ENCODE measurements around the gene CCPG1.

DNA sequence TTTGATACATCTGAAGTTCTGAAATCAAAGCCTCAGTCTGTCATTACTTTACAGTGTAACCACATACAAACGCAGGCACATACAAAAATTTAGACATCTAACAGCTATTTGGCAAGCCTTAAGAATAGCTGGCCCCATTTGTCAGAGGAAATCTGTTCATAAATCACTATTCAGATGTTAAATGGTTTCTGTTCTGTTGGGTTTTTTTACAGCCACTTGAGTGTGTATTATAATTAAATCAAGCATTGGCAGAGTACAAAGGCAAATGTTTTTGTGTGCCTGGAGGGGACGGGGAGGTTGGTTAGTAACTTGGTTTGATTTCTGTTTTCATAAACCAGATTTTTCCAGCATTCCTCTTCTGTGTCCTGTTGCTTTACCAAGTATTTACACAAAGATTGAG is 65.0 kb downstream of the CCPG1 start:
- TF ChIP-seq, protein P1, sequence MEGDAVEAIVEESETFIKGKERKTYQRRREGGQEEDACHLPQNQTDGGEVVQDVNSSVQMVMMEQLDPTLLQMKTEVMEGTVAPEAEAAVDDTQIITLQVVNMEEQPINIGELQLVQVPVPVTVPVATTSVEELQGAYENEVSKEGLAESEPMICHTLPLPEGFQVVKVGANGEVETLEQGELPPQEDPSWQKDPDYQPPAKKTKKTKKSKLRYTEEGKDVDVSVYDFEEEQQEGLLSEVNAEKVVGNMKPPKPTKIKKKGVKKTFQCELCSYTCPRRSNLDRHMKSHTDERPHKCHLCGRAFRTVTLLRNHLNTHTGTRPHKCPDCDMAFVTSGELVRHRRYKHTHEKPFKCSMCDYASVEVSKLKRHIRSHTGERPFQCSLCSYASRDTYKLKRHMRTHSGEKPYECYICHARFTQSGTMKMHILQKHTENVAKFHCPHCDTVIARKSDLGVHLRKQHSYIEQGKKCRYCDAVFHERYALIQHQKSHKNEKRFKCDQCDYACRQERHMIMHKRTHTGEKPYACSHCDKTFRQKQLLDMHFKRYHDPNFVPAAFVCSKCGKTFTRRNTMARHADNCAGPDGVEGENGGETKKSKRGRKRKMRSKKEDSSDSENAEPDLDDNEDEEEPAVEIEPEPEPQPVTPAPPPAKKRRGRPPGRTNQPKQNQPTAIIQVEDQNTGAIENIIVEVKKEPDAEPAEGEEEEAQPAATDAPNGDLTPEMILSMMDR (IDR thresholded peaks at IDR 0.05): no peak
- no peak for TF ChIP-seq POLR2A (IDR thresholded peaks at IDR 0.05)
